IPS-NIHi7 (cell line): Measurements from ENCODE around the gene CRYL1.

Experiments
- DNase-seq: peaks from one replicate; pipeline ENCODE4 v3.0.0; 2012; ENCODE audit warnings: mixed read lengths; ENCODE audit errors: extremely low spot score

CRYL1 gene, protein sequence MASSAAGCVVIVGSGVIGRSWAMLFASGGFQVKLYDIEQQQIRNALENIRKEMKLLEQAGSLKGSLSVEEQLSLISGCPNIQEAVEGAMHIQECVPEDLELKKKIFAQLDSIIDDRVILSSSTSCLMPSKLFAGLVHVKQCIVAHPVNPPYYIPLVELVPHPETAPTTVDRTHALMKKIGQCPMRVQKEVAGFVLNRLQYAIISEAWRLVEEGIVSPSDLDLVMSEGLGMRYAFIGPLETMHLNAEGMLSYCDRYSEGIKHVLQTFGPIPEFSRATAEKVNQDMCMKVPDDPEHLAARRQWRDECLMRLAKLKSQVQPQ

DNA sequence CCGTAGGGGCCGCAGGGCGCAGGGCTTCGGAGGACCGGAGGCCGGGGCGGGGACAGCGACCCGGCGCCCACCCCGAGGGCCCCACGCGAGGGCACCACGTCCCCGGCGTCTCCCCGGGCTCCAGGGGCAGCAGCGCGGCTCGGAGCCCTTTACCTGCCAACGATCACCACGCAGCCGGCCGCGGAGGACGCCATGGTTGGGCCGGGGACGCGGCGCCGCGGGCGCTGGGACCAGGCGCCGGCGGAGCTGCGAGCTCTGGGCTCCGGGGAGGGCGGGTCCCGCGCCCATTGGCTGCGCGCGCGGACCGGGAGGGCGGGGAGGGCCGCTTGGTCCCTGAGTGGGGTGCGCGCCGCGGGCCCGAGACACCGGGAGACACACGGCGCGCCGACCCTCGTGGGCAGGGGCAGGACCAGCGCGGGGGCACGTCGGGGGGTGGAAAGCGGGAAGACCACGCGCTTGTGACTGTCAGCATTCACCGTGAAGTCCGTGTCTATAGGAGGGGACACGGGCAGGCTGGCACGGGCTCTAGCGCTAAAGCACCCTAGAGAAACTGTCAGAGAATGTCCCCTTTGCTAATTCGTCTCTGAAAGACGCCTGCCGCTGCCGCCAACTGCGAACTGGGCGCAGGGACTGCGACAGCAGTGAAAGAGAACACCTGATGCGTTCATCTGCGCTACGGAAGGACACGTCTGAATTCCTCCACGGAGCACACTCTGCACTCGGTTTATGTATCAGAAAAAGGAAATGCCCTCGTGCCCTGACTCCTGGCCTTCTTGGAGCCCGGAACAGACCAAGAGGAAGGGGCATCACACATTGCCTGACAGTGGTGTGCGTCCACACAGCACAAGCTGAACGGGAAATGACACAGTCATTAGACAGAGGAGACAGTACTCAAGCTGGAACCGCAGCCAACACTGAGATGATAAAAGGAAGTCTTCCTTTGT is at the start of gene CRYL1:
CRYL1 (minus strand) TSS at position 257 of the 944 bp plus-strand sequence; CDS start at position 194, 63 bp downstream.
- DNase-seq, result peak; percentile 64

DNA sequence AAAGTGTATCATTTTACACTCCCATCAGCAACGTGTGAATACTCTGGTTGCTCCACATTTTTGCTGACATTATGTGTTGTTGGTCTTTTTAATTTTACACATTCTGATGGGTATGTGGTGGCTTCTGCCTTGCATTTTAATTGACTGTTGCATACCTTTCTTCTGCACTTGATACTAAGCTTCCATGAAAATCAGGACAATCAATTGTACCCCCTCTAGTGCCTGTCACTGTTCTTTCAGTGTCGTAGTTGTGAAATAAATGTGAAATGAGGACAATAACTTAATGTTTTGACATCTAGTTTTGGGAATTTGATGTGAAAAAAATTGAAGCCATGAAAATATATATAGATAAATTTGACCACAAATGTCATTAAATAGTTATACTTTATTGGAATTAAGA is 48.0 kb upstream of the CRYL1 start:
- no peak for DNase-seq

DNA sequence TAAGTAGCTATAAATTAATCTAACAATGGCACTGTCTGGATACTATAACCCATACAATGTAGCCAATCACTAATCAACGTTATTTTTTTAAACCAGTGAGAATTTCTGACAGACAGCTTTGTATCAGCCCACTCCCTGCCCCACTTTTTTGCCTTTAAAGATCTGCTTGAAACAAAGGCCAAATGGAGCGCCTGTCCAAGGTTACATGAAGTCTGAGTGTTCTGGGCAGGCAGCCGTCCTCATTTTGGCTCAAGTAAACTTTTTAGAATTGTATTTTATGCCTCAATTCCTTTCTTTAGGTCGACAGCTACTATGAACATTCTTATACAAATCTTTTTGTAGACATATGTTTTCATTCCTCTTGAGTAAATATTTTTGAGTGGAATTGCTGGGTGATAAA is 47.5 kb upstream of the CRYL1 start:
- no peak for DNase-seq

DNA sequence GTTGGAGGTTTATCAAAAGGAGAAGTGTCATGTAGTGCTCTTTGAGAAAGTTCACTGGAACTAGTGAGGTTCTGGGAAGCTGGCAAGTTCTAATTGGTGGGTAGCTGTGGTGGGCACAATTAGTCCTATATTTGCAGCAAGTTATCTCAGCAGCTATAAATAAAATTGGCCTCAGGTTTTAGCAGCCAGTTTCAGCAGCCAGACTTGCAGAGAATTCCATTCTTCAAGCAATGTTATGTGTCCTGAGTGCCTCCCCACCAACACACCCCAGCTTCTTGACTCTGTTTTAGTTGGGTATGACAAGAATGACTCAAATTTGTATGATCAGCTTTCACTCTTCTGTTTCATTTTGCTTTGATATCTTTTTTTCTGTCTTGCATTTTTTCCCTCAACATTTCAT is 46.0 kb upstream of the CRYL1 start:
- DNase-seq, result no peak

DNA sequence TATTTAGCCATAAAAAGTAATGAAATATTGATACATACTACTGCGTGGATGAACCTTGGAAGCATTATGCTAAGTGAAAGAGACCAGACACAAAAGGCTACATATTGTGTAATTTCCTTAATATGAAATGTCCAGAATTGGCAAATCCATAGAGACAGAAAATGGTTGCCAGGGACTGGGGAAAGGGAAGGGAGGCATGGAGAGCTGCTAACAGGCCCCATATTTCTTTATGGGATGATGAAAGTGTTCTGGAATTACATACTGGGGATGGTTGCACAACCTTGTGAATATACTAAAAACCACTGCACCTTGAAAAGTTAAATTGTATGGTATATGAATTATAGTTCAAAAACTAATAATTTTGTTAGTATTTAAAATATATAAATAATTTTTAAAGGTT is 44.9 kb upstream of the CRYL1 start:
- no peak for DNase-seq

DNA sequence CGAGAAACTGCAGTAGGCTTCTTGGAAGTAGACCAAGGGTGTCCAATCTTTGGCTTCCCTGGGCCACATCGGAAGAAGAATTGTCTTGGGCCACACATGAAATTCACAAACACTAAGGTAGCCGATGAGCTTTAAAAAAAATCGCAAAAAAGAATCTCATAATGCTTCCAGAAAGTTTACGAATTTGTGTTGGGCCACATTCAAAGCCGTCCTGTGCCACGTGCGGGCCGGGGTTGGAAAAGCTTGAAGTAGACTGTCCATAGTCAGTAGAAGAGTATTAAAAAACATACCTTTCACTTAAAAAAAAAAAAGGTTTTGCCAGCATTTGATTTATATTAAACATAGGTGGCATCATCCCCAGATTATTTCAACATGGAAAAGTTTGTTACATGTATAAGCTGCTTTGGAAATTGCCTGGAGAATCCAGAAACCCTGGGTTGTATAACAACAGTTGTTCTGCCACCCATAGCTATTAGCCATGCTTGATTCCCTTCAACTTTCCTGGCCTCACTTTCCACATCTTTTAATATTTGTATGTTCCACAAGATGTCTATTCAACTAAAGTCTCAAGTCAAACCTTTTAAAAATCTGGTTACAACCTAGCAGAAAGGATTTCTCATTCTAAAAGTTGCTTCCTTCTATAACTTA is 42.3 kb upstream of the CRYL1 start:
- DNase-seq, result no peak

DNA sequence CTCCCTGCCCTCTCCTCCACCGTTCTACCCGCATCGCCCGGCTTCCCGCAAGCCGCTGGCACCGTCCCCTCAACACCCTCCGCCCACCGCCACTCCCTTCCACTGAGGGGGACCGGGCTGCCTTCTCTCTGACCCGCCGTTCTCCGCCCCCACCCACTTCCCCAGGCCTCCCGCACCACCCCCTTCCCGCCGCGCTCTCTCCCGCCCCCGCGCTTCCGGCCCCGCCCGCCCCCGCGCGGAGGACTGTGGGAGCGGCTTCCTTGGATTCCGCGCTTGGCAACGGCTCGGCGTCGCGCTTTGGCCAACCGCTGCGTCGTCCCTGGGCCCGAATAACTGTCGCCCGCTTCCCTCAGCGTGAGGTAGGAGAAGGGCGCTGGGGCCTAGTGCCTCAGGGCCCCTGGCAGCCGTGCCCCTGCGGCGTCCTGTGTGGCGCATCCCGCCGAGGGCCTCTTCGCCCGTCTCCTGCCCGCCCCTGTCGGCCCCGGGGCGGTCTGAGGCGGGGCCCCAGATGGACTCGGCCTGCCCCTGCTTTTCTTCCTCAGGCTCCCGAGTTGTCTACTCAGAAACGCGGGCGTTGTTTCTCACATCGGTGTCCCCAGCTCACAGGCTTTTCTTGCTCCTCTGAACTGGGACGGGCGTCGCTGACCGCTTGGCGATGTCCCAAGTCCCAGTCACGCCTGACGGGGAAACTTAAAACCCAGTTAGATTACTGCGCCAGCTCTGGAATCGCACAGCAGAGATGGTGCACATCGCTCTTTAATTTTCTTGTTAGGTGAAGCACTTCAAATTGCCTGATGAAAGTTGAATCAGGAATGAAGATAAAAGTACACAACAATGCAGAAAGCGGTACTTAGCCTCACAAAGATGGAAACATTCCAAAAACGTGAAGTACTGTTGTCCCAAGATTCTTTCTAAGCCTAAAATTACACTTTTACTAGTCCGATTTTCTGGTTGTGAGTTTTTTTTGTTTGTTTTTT is 41.5 kb upstream of the CRYL1 start, which contains the start of gene IFT88:
IFT88 (plus strand) TSS at position 260 of the 977 bp plus-strand sequence. CDS start 7,229 bp downstream, outside the sequence.
- DNase-seq, result peak; percentile 94

DNA sequence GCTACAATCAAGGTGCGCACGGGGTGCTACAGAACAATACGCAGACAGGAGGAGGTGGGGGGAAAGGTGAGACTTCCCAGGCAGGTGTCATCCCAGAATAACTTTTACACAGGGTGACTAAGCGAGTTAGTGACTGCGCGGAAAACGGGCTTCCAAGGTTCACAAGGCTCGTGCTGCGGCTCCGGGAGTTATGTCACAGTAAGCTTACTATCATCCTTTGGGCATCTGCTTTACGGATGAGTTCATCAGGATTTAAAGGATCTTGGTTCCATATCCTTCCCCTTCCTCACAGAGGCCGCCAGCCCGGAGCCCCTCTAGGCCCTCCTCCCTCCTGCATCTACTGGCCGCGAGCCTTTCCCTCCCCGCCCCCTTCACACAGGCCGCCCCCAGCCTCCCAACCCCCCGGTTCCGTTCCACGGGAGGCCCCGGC is 40.8 kb upstream of the CRYL1 start:
- DNase-seq, result no peak

DNA sequence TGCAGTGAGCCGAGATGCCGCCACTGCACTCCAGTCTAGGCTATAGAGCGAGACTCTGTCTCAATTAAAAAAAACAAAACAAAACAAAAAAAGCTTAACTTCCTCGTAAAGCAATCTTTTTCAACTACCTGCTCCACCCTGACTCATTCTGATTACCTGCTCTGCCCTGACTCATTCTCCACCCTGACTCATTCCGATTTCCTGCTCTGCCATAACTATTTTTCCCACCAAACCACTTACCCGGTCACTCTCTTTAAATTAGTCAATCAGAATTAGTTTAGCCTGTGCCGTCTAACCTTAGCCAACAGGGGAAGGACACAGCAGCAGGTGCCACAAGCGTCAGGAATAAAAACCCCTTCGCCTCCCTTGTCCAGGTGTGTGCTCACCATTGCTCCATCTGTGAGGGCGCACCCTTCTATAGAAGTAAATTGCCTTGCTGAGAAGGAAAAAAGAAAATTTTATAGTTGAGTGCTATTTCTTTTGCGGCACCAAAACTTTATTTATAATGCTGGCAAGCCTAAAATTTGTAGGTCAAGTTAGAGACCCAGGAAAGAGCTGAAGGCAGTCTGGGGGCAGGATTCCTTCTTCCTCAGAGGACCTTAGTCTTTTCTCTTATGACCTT is 39.6 kb upstream of the CRYL1 start:
- DNase-seq, result no peak

DNA sequence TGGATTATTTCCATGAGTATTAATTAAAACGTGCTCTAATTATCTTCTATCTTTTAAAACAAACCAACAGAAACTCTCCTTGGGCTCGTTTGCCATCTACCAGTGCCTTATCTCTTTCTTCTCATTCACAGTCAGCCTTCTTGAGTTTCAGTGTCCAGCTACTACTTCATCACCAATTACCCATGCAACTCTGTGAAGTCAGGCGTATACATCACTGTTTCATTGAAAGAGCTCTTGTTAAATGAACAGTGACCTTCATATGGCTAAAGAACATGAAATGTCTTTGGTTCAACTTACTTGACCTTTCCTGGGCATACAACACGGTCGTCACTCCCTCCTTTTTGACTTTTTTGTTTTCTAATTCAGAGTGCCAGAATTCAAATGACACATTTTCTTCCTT is 36.1 kb upstream of the CRYL1 start:
- no peak for DNase-seq

DNA sequence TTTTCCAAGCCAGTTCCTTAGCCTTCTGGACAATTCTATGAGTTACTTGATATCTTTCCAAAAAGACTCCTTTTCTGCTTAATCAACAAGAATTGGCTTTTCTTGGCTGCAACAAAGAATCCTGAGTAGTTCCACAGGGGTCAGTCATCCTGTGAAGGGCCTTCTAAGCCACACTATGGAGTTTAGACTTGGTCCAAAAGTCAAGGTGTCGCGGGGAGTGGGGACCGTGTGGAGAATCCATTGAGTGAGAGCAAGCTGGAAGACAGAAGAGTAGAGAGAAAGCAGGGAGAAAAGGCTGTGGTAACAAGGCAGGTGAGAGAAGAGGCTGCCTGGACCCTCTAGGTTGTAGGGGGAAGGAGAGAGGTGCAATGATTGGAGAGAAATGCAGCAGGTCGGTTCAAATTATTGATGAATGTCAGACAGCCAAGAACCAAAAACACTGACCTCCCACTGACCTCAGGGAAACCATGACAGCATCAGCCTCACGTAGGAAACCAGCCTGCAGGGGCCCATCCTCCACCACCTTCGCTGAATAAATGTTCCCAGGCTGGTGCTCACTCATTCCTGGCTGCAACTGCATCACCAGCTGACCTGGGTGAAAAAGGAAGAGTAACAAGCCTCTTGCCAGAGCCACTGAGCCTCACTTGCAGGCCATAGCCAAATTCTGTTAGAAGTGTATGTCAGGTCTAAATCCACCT is 34.2 kb upstream of the CRYL1 start:
- no peak for DNase-seq

DNA sequence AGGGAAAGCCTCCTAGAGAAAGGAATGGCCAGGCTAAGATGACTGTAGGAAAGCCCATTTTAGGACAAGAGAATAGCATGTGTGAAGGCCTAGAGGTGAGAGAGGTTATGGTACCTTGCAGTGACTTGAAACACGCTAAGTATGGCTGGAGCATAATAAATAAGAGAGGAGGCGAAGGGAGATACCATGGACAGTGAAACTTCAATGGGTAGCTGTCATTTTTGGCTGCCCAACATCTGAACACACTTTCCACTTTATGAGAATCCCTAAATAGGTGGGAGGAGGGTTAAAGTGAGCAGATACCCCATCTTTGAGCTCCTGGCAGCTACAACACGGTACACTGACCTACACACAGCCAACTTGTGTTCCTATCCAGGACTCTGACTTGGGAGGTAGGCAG is 33.3 kb upstream of the CRYL1 start:
- DNase-seq, result no peak

DNA sequence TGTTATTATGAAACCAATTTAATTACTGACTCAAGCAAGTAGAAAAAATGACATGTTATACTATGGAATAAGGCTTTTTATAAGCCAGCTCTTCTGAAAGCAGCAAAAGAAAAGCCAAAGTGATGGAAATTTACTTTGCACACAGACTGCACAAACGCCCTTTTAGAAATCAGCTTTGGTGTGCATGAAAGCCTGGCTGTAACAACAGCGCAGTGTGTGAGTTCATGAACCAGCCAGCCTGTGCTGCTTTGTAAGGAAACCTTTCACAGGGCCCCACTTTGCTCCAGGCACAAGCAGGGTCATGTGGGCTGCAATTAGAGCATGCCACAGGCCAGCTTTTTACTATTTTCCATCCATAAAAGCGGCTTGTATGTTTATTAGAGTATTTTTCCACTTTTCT is 27.7 kb upstream of the CRYL1 start:
- DNase-seq, result no peak

DNA sequence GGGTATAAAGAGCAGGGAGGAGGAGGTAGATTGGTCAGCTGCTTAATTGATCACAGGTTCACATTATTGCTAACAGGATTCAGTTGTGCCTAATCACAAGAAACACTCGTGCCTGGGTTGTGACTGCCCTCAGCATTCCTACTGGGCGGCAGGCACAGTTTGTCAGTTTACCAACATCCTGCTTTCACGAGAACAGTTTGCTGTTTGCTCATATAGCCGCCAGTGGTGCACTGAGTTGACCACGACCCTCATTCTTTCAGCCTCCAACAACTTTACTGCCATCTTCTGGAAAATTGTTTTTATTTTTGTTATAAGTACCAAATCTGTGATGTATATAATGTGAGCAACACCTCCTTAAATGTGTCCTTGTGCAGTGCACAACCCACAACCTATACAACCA is 25.1 kb upstream of the CRYL1 start:
- no peak for DNase-seq

DNA sequence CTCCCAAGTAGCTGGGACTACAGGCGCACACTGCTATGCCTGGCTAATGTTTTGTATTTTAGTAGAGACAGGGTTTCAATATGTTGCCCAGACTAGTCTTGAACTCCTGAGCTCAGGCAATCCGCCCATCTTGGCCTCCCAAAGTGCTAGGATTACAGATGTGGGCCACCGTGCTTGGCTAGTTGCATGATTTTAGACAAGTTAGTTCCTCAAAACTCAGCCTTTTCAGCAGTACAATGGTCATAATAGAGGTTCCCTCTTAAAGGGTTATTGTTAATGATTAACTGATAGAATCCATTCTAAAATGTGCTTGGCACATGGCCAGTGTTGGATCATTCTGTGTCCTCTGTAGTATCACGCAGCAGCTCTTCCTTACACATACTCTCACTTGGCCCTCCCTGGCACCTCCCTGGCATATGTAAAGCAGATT is 21.8 kb upstream of the CRYL1 start:
- no peak for DNase-seq

DNA sequence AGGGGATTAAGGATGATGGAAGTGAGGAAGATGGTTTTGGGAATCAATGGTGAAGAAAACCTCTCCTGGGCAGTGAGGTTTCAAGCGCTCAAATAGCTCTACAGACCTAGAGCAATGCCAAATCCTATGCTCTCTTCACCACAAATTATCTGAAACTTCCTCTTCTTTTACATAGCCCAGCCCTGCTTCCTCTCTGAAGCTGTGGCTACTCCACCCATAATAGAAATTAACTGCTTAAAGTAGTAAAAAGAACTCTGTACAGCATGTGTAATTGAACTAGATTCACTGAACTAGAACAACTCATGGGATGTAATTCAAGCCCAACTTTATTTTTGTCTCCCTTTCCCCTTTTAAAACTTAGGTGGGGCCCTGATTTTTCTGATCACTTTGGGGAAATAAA is 20.9 kb upstream of the CRYL1 start:
- no peak for DNase-seq

DNA sequence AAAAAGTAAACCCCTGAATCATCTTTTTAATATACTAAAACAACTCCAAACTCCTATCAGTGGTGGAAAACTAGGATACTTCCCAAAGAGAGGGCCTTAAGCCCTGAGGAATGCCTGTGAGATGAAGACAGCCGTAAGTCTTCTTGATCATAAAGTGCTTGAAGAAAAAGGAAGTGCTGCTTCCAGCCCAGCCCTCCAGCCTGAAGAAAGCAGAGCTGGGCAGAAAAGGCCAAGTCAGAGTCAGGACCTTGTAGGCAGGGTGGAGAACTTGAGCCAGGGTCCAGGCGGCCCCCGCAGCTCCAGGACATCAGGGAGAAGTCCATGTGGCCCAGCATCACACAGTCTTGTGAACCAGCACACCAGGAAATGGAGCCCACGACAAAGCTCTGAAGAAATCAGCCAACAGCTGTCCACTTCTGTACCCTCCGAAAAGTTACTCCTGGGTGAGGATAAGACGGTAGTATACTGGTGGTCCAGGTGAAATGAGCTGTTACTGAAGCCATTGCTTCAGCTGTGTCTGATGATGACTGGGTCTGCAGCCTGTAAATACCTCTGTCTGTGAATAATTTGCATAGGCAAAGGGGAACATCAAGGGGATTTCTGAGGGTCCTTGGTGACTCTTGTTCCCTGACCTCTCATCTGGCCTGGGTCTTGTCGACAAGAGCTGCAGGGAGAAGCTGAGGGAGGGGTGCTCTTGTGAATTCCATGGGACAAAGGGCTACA is 18.7 kb upstream of the CRYL1 start:
- DNase-seq, result no peak

DNA sequence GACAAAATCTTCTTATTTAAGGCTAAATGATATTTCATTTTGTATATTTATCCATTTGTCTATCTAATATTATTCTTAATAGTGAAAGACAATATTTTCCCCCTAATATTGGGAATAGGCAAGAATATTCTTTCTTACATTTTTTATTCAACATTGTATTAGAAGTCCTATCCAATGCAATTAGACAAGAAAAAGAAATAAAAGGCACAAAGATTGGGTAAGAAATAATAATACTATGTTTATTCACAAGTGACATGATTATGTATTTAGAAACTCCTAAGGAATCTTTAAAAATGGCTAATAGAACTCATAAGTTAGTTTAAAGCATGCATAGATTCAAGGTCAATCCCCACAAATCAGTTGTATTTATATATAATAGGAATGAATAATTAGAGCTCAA is 11.3 kb upstream of the CRYL1 start:
- DNase-seq, result no peak

DNA sequence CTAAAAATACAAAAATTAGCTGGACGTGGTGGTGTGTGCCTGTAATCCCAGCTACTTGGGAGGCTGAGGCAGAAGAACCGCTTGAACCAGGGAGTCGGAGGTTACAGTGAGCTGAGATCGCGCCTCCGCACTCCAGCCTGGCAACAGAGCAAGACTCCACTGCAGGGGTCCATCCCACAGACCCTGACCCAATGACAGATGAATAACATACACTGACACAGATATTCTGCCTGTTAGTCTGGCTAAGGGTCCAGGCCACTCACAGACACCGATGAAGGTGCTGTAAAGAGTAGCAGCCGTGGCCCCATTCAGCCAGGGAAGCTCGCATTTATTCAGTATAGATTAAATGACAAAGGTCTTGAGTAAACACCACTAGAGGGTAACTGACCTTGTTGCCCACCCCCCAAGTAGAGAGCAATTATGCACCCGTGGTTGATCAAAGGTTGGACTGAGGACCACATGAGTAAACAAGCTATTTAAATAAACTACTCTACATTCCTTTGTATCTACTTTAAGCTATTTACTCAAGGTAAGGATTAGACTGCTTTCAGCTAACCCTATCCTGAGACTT is 8.5 kb upstream of the CRYL1 start:
- no peak for DNase-seq
